ENCODE results near the gene CITED4.
A peak's percentile ranks its signal among the peaks of the same experiment; 100 is the strongest.

Gene CITED4

DNA sequence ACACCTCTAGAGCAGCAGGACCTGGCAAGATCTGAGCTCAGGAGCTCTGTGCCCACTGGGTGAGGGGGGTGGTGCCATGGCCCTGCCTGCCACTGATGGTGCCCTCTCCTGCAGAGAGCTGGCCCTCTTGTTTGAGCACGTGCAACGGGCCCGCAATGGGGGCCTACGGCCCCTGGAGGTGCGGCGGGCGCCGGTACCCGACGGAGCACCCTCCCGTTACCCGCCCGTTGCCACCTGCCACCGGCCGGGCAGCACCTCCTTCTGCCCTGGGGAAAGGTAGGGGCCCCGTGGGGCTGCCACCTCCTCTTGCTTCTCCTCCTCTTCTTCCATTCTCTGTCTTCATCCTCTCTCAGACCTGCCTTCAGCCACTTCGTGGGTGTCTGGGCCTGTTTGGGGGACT, 38.2 kb downstream of the CITED4 start:
- no peaks in the 10 kb centered on the region for H3K27me3 ChIP-seq (ENCODE audit: control insufficient read depth, insufficient read depth, low read length, poor library complexity, severe bottlenecking)
- H3K27ac ChIP-seq (ENCODE audit: insufficient read depth, low read depth, low read length, poor library complexity, severe bottlenecking): peak overlapping the region; percentile 98
- H3K4me3 ChIP-seq (ENCODE audit: insufficient read depth, low read depth, low read length): no peak overlapping the region
- no peaks in the 10 kb centered on the region for H3K36me3 ChIP-seq (ENCODE audit: control insufficient read depth, insufficient read depth, low read length)
- H3K4me1 ChIP-seq (ENCODE audit: control insufficient read depth, insufficient read depth, low read length): peaks cover 34% of the 10 kb centered on the region
- H3K9me3 ChIP-seq (ENCODE audit: control insufficient read depth, low read length): no peaks in the 10 kb centered on the region
- 96 to 97% methylated on average over 17 of the region's 17 CpGs for WGBS, 2 experiments

GRCh38 chr1:40823345-40823744, 38.8 kb downstream of the CITED4 start:
- Histone ChIP-seq H3K27me3 (ENCODE audit: control insufficient read depth, insufficient read depth, low read length, poor library complexity, severe bottlenecking) (peaks cover 3% of the 10 kb centered on the region), H3K36me3 (ENCODE audit: control insufficient read depth, insufficient read depth, low read length) (no peaks in the 10 kb centered on the region), H3K4me3 (ENCODE audit: insufficient read depth, low read depth, low read length) (no peak overlapping the region), H3K4me1 (ENCODE audit: control insufficient read depth, insufficient read depth, low read length) (peaks cover 34% of the 10 kb centered on the region), H3K9me3 (ENCODE audit: control insufficient read depth, low read length) (no peaks in the 10 kb centered on the region), H3K27ac (ENCODE audit: insufficient read depth, low read depth, low read length, poor library complexity, severe bottlenecking) (no peak overlapping the region)
- 90 to 93% methylated on average over 3 to 4 of the region's 4 CpGs for WGBS, 2 experiments

GRCh38 chr1:40822890-40823289, 39.3 kb downstream of the CITED4 start:
- Histone ChIP-seq H3K27ac (ENCODE audit: insufficient read depth, low read depth, low read length, poor library complexity, severe bottlenecking) (no peak overlapping the region), H3K4me3 (ENCODE audit: insufficient read depth, low read depth, low read length) (no peak overlapping the region), H3K36me3 (ENCODE audit: control insufficient read depth, insufficient read depth, low read length) (no peaks in the 10 kb centered on the region), H3K27me3 (ENCODE audit: control insufficient read depth, insufficient read depth, low read length, poor library complexity, severe bottlenecking) (peaks cover 8% of the 10 kb centered on the region), H3K9me3 (ENCODE audit: control insufficient read depth, low read length) (no peaks in the 10 kb centered on the region), H3K4me1 (ENCODE audit: control insufficient read depth, insufficient read depth, low read length) (peaks cover 35% of the 10 kb centered on the region)
- WGBS, 2 experiments: 94 to 95% methylated on average over 12 of the region's 12 CpGs

GRCh38 chr1:40820911-40821693, 41.1 kb downstream of the CITED4 start:
- H3K4me1 ChIP-seq (ENCODE audit: control insufficient read depth, insufficient read depth, low read length): peaks cover 35% of the 10 kb centered on the region
- no peaks in the 10 kb centered on the region for H3K9me3 ChIP-seq (ENCODE audit: control insufficient read depth, low read length)
- no peak overlapping the region for H3K4me3 ChIP-seq (ENCODE audit: insufficient read depth, low read depth, low read length)
- H3K27me3 ChIP-seq (ENCODE audit: control insufficient read depth, insufficient read depth, low read length, poor library complexity, severe bottlenecking): peaks cover 19% of the 10 kb centered on the region
- no peaks in the 10 kb centered on the region for H3K36me3 ChIP-seq (ENCODE audit: control insufficient read depth, insufficient read depth, low read length)
- no peak overlapping the region for H3K27ac ChIP-seq (ENCODE audit: insufficient read depth, low read depth, low read length, poor library complexity, severe bottlenecking)
- WGBS, 2 experiments: 79 to 85% methylated on average over 6 of the region's 6 CpGs

DNA sequence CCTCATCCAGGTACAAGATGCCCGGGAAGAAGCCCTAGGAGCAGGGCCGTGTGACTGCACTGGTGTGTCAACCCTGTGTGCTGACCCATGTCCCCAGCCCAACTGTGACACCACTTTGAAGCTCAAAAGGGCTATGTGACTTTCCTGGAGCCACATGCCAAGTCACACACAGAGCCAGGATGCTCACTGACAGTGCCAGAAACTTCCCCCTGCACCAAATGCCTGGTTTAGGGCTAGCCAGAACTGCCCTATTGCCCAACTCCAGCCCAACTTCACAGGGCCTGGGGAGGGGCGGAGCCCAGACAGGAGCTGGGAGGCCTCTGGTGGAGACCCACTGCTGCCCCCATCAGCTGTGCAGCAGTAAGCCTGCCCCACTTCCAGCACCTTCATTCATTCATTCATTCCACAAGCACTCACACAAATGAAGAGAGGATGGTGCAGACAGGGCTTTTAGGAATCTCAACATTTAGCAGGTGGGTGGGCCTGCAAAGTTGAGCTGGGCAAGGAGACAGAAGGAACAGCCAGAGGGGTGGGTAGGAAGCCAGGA, 41.8 kb downstream of the CITED4 start:
- H3K4me1 ChIP-seq (ENCODE audit: control insufficient read depth, insufficient read depth, low read length): peaks cover 27% of the 10 kb centered on the region
- H3K4me3 ChIP-seq (ENCODE audit: insufficient read depth, low read depth, low read length): no peak overlapping the region
- H3K9me3 ChIP-seq (ENCODE audit: control insufficient read depth, low read length): no peaks in the 10 kb centered on the region
- H3K27ac ChIP-seq (ENCODE audit: insufficient read depth, low read depth, low read length, poor library complexity, severe bottlenecking): no peak overlapping the region
- WGBS, 2 experiments: 89 to 93% methylated on average over 3 of the region's 3 CpGs
- peaks cover 19% of the 10 kb centered on the region for H3K27me3 ChIP-seq (ENCODE audit: control insufficient read depth, insufficient read depth, low read length, poor library complexity, severe bottlenecking)
- no peaks in the 10 kb centered on the region for H3K36me3 ChIP-seq (ENCODE audit: control insufficient read depth, insufficient read depth, low read length)

- WGBS, 2 experiments: 75 to 77% methylated on average over 25 to 26 of the region's 26 CpGs
- Histone ChIP-seq H3K27me3 (ENCODE audit: control insufficient read depth, insufficient read depth, low read length, poor library complexity, severe bottlenecking) (peaks cover 19% of the 10 kb centered on the region), H3K27ac (ENCODE audit: insufficient read depth, low read depth, low read length, poor library complexity, severe bottlenecking) (no peak overlapping the region), H3K4me3 (ENCODE audit: insufficient read depth, low read depth, low read length) (no peak overlapping the region), H3K4me1 (ENCODE audit: control insufficient read depth, insufficient read depth, low read length) (peaks cover 18% of the 10 kb centered on the region), H3K9me3 (ENCODE audit: control insufficient read depth, low read length) (no peaks in the 10 kb centered on the region), H3K36me3 (ENCODE audit: control insufficient read depth, insufficient read depth, low read length) (no peaks in the 10 kb centered on the region)
Measured at GRCh38 chr1:40819101-40819500, 43.1 kb downstream of the CITED4 start.

GRCh38 chr1:40818264-40818961, 43.8 kb downstream of the CITED4 start:
- Histone ChIP-seq H3K27me3 (ENCODE audit: control insufficient read depth, insufficient read depth, low read length, poor library complexity, severe bottlenecking) (peaks cover 19% of the 10 kb centered on the region), H3K36me3 (ENCODE audit: control insufficient read depth, insufficient read depth, low read length) (no peaks in the 10 kb centered on the region), H3K4me3 (ENCODE audit: insufficient read depth, low read depth, low read length) (peak overlapping the region; percentile 42), H3K9me3 (ENCODE audit: control insufficient read depth, low read length) (no peaks in the 10 kb centered on the region), H3K4me1 (ENCODE audit: control insufficient read depth, insufficient read depth, low read length) (peaks cover 11% of the 10 kb centered on the region), H3K27ac (ENCODE audit: insufficient read depth, low read depth, low read length, poor library complexity, severe bottlenecking) (no peak overlapping the region)
- WGBS, 2 experiments: 1 to 2% methylated on average over 59 of the region's 59 CpGs

- H3K27me3 ChIP-seq (ENCODE audit: control insufficient read depth, insufficient read depth, low read length, poor library complexity, severe bottlenecking): peaks cover 19% of the 10 kb centered on the region
- H3K9me3 ChIP-seq (ENCODE audit: control insufficient read depth, low read length): no peaks in the 10 kb centered on the region
- H3K4me1 ChIP-seq (ENCODE audit: control insufficient read depth, insufficient read depth, low read length): peaks cover 9% of the 10 kb centered on the region
- H3K36me3 ChIP-seq (ENCODE audit: control insufficient read depth, insufficient read depth, low read length): no peaks in the 10 kb centered on the region
- peak overlapping the region; percentile 42 for H3K4me3 ChIP-seq (ENCODE audit: insufficient read depth, low read depth, low read length)
- 28 to 32% methylated on average over 19 of the region's 19 CpGs for WGBS, 2 experiments
- no peak overlapping the region for H3K27ac ChIP-seq (ENCODE audit: insufficient read depth, low read depth, low read length, poor library complexity, severe bottlenecking)
Measured at GRCh38 chr1:40817791-40818263, 44.3 kb downstream of the CITED4 start.

DNA sequence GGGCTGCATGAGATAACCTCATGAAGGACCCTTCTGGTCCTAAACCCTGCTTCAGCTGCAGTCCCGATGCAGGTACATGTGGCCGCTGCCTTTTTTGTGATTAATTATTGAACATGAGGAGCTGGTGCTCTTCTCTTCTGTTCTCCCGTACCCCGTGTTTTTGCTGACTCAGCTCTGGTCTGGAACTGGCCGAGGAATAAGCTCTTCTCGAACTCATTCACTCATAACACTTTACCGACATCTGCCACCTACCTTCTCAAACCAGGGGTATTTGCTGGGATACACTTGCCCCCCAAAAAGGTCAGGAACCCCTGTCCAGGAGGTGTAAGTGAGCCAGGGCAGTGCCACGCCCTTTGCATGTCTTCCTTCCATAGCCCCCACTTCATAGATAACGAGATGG, 46.7 kb downstream of the CITED4 start:
- Histone ChIP-seq H3K27me3 (ENCODE audit: control insufficient read depth, insufficient read depth, low read length, poor library complexity, severe bottlenecking) (peaks cover 19% of the 10 kb centered on the region), H3K27ac (ENCODE audit: insufficient read depth, low read depth, low read length, poor library complexity, severe bottlenecking) (no peak overlapping the region), H3K4me3 (ENCODE audit: insufficient read depth, low read depth, low read length) (no peak overlapping the region), H3K4me1 (ENCODE audit: control insufficient read depth, insufficient read depth, low read length) (peaks cover 6% of the 10 kb centered on the region), H3K36me3 (ENCODE audit: control insufficient read depth, insufficient read depth, low read length) (no peaks in the 10 kb centered on the region), H3K9me3 (ENCODE audit: control insufficient read depth, low read length) (no peaks in the 10 kb centered on the region)
- WGBS, 2 experiments: 92 to 93% methylated on average over 9 of the region's 9 CpGs

Measured in ectodermal cell (in vitro differentiated cells).